ENCODE data around the gene SMYD3. TPM values are rescaled to one million over a fixed set of nuclear protein-coding genes. Genes with fewer than 3 reads are reported as not detected.

SMYD3 gene
- total RNA-seq, 4 donors from 2014 or later: 33.7 to 105 (median 51.4) TPM

DNA sequence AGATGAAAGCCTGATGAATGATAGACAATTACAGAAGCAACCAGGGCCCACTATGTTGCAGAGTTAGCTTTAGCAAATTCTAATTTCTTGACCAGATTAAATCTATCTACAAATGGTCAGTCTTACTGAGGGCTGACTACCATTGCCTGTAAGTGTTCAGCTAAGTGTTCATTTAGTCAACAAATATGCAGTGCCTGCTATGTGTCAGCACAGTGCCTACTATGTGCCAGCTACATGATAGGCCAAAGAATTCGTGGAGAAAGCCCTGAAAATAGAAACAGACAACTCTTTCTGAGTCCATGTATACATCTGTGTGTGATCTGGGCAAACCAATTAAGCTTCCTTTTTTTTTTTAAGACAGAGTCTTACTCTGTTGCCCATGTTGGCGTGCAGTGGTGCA lies 212.8 kb downstream of the SMYD3 start:
- H3K9me3 ChIP-seq: no peaks in the 10 kb centered on the region
- H3K36me3 ChIP-seq: no peaks in the 10 kb centered on the region
- no peak for DNase-seq
- no peaks in the 10 kb centered on the region for H3K27me3 ChIP-seq
- H3K4me3 ChIP-seq (replicated peaks in 1 of 3): no peak overlapping the region
- no peaks in the 10 kb centered on the region for H3K4me1 ChIP-seq
- TF ChIP-seq, protein P1, sequence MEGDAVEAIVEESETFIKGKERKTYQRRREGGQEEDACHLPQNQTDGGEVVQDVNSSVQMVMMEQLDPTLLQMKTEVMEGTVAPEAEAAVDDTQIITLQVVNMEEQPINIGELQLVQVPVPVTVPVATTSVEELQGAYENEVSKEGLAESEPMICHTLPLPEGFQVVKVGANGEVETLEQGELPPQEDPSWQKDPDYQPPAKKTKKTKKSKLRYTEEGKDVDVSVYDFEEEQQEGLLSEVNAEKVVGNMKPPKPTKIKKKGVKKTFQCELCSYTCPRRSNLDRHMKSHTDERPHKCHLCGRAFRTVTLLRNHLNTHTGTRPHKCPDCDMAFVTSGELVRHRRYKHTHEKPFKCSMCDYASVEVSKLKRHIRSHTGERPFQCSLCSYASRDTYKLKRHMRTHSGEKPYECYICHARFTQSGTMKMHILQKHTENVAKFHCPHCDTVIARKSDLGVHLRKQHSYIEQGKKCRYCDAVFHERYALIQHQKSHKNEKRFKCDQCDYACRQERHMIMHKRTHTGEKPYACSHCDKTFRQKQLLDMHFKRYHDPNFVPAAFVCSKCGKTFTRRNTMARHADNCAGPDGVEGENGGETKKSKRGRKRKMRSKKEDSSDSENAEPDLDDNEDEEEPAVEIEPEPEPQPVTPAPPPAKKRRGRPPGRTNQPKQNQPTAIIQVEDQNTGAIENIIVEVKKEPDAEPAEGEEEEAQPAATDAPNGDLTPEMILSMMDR (IDR thresholded peaks at IDR 0.05): no peak
- no peak for TF ChIP-seq POLR2A (IDR thresholded peaks at IDR 0.05)
- H3K27ac ChIP-seq: no peak overlapping the region
- intact Hi-C loops (cut with DNase I): no loop called here
- 92 to 96% methylated on average over 2 of the region's 2 CpGs for WGBS, 2 donors

DNA sequence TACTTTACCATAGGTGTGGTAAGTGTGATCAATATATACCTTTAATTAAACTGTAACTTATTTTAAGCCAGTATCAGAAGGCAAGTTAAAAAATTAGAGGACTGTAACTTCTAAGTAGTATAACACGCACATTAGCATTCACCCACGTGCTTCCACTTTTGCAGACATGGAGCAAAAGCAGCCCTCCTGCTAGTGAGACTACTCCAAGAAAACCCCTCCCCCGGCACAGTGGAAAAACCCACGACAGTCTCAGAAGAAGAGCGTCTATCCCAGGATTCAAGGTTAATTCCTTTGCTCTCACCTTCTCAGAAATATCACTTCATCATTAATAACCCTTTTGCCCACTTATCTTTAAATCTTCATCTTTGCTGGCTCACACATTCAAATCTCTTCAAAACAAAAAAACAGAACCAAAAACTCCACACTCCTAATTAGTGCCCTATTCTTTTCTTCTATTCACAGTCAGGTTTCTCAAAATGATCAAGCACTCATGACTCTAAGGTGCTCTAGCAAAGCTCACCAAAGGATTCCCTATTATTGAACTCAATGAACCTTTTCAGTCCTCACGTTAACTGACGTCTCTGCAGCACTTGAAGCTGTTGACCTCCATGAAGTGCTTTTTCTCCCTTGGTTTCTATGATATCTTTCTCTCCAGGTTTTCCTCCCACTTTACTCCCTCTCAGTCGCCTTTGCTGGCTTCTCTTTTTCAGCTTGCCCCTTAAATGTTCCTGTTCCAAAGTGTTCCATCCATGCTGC lies 213.5 kb downstream of the SMYD3 start:
- Histone ChIP-seq H3K27me3 (no peaks in the 10 kb centered on the region), H3K4me3 (replicated peaks in 1 of 3) (no peak overlapping the region), H3K27ac (no peak overlapping the region), H3K4me1 (no peaks in the 10 kb centered on the region), H3K36me3 (no peaks in the 10 kb centered on the region), H3K9me3 (no peaks in the 10 kb centered on the region)
- DNase-seq: no peak
- intact Hi-C loops (cut with DNase I): no loop called here
- TF ChIP-seq POLR2A (IDR thresholded peaks at IDR 0.05): no peak
- TF ChIP-seq, protein P1 (IDR thresholded peaks at IDR 0.05): no peak
- 70 to 79% methylated on average over 8 of the region's 8 CpGs for WGBS, 2 donors

DNA sequence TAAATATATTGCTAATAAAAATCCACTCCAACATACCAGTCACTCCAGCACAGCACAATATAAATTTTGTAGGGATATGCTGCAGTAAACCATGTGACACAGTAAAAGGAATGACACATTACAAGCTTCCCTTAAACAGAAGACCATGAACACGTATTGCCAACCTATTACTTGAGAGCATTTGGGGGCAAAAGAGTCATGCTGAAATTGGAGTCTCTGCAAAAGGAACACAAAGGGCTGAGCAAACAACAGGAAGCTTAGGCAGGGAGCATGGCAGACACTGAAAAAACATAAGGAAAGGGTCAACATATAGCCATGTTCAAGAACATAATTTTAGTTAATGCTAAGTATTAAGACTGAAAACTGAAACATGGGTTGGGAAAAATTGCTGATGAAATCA lies 214.5 kb downstream of the SMYD3 start:
- no peaks in the 10 kb centered on the region for H3K4me1 ChIP-seq
- no peaks in the 10 kb centered on the region for H3K9me3 ChIP-seq
- no peak overlapping the region for H3K4me3 ChIP-seq (replicated peaks in 1 of 3)
- WGBS, 2 donors: 93 to 94% methylated on average over 1 of the region's 1 CpG
- TF ChIP-seq POLR2A (IDR thresholded peaks at IDR 0.05): no peak
- TF ChIP-seq, protein P1 (IDR thresholded peaks at IDR 0.05): no peak
- intact Hi-C loops (cut with DNase I): no loop called here
- H3K36me3 ChIP-seq: no peaks in the 10 kb centered on the region
- no peak for DNase-seq
- no peaks in the 10 kb centered on the region for H3K27me3 ChIP-seq
- H3K27ac ChIP-seq: no peak overlapping the region

DNA sequence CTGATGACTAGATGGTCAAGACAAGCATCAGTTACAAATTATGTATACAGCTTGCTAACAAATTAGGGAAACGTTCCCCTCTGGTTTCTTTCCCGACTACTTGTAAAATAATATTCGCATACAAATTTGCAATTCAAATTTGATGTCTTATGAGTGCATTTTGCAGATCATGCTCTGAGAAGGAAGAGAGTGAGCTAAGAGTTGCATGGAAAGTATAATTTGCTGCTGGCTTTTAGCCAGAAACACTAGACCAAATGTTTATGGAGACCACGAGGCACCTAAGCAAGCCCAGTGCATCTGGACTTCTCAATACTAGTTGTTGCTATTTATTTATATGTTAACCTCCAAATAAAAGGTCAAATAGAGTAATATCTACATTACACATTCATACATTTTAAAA lies 216.0 kb downstream of the SMYD3 start:
- no peaks in the 10 kb centered on the region for H3K4me1 ChIP-seq
- H3K36me3 ChIP-seq: no peaks in the 10 kb centered on the region
- H3K9me3 ChIP-seq: no peaks in the 10 kb centered on the region
- intact Hi-C loops (cut with DNase I): no loop called here
- no peaks in the 10 kb centered on the region for H3K27me3 ChIP-seq
- DNase-seq: no peak
- H3K27ac ChIP-seq: no peak overlapping the region
- TF ChIP-seq, protein P1 (IDR thresholded peaks at IDR 0.05): no peak
- TF ChIP-seq POLR2A (IDR thresholded peaks at IDR 0.05): no peak
- no peak overlapping the region for H3K4me3 ChIP-seq (replicated peaks in 1 of 3)
- WGBS, 2 donors: 75 to 80% methylated on average over 4 of the region's 4 CpGs

DNA sequence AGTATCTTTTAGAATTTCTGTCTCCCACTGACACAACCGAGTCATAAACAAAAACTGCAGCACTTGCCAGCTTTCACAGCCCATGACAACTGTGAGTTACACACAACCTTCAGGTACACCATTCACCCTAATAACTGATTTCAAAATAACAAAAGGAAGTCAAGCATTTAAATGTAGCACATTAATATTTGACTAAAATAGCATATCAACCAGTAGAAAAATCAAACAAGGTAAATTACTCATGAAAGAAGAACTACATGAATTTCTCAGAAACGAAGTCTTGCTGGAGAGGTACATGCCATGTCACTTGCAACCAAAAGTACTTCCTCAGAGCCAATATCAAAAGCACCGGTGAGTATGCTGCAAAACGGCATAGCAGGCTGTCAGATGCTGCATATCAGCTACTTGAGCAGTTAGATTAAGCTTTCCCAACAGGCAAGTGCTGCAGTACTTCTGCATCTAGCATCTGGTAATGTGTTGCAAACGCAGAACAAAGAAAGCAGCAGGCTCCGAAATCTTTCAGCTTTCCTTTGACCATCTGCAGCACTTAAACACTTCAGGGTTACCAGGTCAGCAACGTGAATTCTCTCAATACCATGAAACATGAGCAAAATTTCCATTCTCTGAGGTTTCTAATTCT lies 223.2 kb downstream of the SMYD3 start:
- Histone ChIP-seq H3K9me3 (no peaks in the 10 kb centered on the region), H3K36me3 (no peaks in the 10 kb centered on the region), H3K27me3 (no peaks in the 10 kb centered on the region), H3K4me3 (replicated peaks in 1 of 3) (no peak overlapping the region), H3K4me1 (no peaks in the 10 kb centered on the region), H3K27ac (no peak overlapping the region)
- TF ChIP-seq POLR2A (IDR thresholded peaks at IDR 0.05): no peak
- TF ChIP-seq, protein P1 (IDR thresholded peaks at IDR 0.05): no peak
- DNase-seq: no peak
- 68 to 70% methylated on average over 7 of the region's 7 CpGs for WGBS, 2 donors
- intact Hi-C loops (cut with DNase I): no loop called here
